Measurements from ENCODE around the gene GAPVD1. TPM values are rescaled to one million over a fixed set of nuclear protein-coding genes. Genes with fewer than 3 reads are reported as not detected.

Gene GAPVD1
- total RNA-seq, 1 experiment from 2014 or later, result 30.5 TPM

- Histone ChIP-seq H3K9ac (ENCODE audit: low read length) (no peak overlapping the region), H3K36me3 (ENCODE audit: low read depth, low read length) (no peaks in the 10 kb centered on the region), H3K79me2 (ENCODE audit: low read length) (peaks cover 23% of the 10 kb centered on the region), H3K4me1 (ENCODE audit: insufficient read depth, low read length) (peaks cover 11% of the 10 kb centered on the region), H3K4me2 (ENCODE audit: low read length) (no peak overlapping the region), H3K27ac (ENCODE audit: low read length) (no peak overlapping the region), H3K27me3 (ENCODE audit: low read length) (no peaks in the 10 kb centered on the region), H3F3A (ENCODE audit: low read length, unreplicated experiment) (no peaks in the 10 kb centered on the region), H3K4me3 (ENCODE audit: low read length) (no peak overlapping the region), H3K9me2 (replicated peaks; ENCODE audit: low read length) (no peaks in the 10 kb centered on the region), H3K9me3 (ENCODE audit: low read length) (no peaks in the 10 kb centered on the region), H2AFZ (ENCODE audit: low read length) (no peak overlapping the region), H4K20me1 (ENCODE audit: low read length) (peaks cover 4% of the 10 kb centered on the region; the same call in 1 of the 2 replicates)
- DNase-seq, result no peak
- TF ChIP-seq EZH2 (IDR thresholded peaks at IDR 0.05; ENCODE audit: low read length, unreplicated experiment) (no peak), EZH2phosphoT487 (IDR thresholded peaks at IDR 0.05; ENCODE audit: borderline replicate concordance, low read length) (no peak), CTCF (conservative IDR thresholded peaks at IDR 0.05; ENCODE audit: low read depth, low read length) (no peak)
- intact Hi-C loops (cut with micrococcal nuclease), result loop anchor here (10.0 kb wide), 1 partner anchor 82 kb away; no protein-coding TSS in a partner anchor
- POLR2A ChIA-PET (ENCODE audit: unreplicated experiment), result interaction anchor here (0.7 kb wide), 2 partner anchors 20 to 156 kb away, joined by 6 to 11 read pairs; no protein-coding TSS in a partner anchor
- BruUV-seq (replicated peaks), result no TSS peak
- CTCF ChIA-PET, result no interaction called here
- ATAC-seq, result no peak
These were observed 31.5 kb downstream of the GAPVD1 start for GRCh38 chr9:125293134-125293533.

- no peak for TF ChIP-seq EZH2 (IDR thresholded peaks at IDR 0.05; ENCODE audit: low read length, unreplicated experiment)
- TF ChIP-seq EZH2phosphoT487 (IDR thresholded peaks at IDR 0.05; ENCODE audit: borderline replicate concordance, low read length), result no peak
- no peak for TF ChIP-seq CTCF (conservative IDR thresholded peaks at IDR 0.05; ENCODE audit: low read depth, low read length)
- DNase-seq, result no peak
- Histone ChIP-seq H3K27me3 (ENCODE audit: low read length) (no peaks in the 10 kb centered on the region), H3K9me3 (ENCODE audit: low read length) (no peaks in the 10 kb centered on the region), H4K20me1 (ENCODE audit: low read length) (peaks cover 4% of the 10 kb centered on the region; the same call in 1 of the 2 replicates), H3K9ac (ENCODE audit: low read length) (no peak overlapping the region), H3K79me2 (ENCODE audit: low read length) (peaks cover 12% of the 10 kb centered on the region), H3K4me1 (ENCODE audit: insufficient read depth, low read length) (peaks cover 11% of the 10 kb centered on the region), H3K4me3 (ENCODE audit: low read length) (no peak overlapping the region), H3K9me2 (replicated peaks; ENCODE audit: low read length) (no peaks in the 10 kb centered on the region), H3K4me2 (ENCODE audit: low read length) (no peak overlapping the region), H3F3A (ENCODE audit: low read length, unreplicated experiment) (no peaks in the 10 kb centered on the region), H3K27ac (ENCODE audit: low read length) (no peak overlapping the region), H3K36me3 (ENCODE audit: low read depth, low read length) (peaks cover 5% of the 10 kb centered on the region; the same call in 1 of the 2 replicates), H2AFZ (ENCODE audit: low read length) (no peak overlapping the region)
- intact Hi-C loops (cut with micrococcal nuclease), result loop anchor here (5.0 to 10.0 kb wide), 2 partner anchors 33 to 79 kb away; partner anchors contain the start of gene GAPVD1
- no TSS peak for BruUV-seq (replicated peaks)
- no peak for ATAC-seq
- ChIA-PET POLR2A (ENCODE audit: unreplicated experiment) (interaction anchor here (0.7 to 1.1 kb wide), 2 partner anchors 10 to 54 kb away, joined by 3 to 7 read pairs; no protein-coding TSS in a partner anchor), CTCF (no interaction called here)
These were observed 34.0 kb downstream of the GAPVD1 start for GRCh38 chr9:125295657-125296056.

GRCh38 chr9:125296843-125297372 lies 35.3 kb downstream of the GAPVD1 start:
- ChIA-PET CTCF (interaction anchor here (0.7 to 1.0 kb wide), 2 partner anchors 33 to 63 kb away, joined by 3 to 5 read pairs; no protein-coding TSS in a partner anchor), POLR2A (ENCODE audit: unreplicated experiment) (interaction anchor here (0.5 to 1.0 kb wide), 2 partner anchors 33 to 54 kb away, joined by 7 to 12 read pairs; no protein-coding TSS in a partner anchor)
- no peaks in the 10 kb centered on the region for H3K27me3 ChIP-seq (ENCODE audit: low read length)
- H3K9me3 ChIP-seq (ENCODE audit: low read length), result no peaks in the 10 kb centered on the region
- peaks cover 5% of the 10 kb centered on the region; the same call in 1 of the 2 replicates for H3K36me3 ChIP-seq (ENCODE audit: low read depth, low read length)
- peaks cover 4% of the 10 kb centered on the region; the same call in 1 of the 2 replicates for H4K20me1 ChIP-seq (ENCODE audit: low read length)
- peak; percentile 86 for DNase-seq
- peaks cover 12% of the 10 kb centered on the region for H3K79me2 ChIP-seq (ENCODE audit: low read length)
- peaks cover 11% of the 10 kb centered on the region for H3K4me1 ChIP-seq (ENCODE audit: insufficient read depth, low read length)
- H2AFZ ChIP-seq (ENCODE audit: low read length), result no peak overlapping the region
- TF ChIP-seq EZH2 (IDR thresholded peaks at IDR 0.05; ENCODE audit: low read length, unreplicated experiment), result no peak
- no peak for TF ChIP-seq CTCF (conservative IDR thresholded peaks at IDR 0.05; ENCODE audit: low read depth, low read length)
- no peak for TF ChIP-seq EZH2phosphoT487 (IDR thresholded peaks at IDR 0.05; ENCODE audit: borderline replicate concordance, low read length)
- H3K9ac ChIP-seq (ENCODE audit: low read length), result no peak overlapping the region
- intact Hi-C loops (cut with micrococcal nuclease), result loop anchor here (1.0 to 10.0 kb wide), 4 partner anchors 32 to 78 kb away; partner anchors contain the start of genes GAPVD1 and HSPA5
- H3K27ac ChIP-seq (ENCODE audit: low read length), result peak overlapping the region; percentile 26
- H3K4me2 ChIP-seq (ENCODE audit: low read length), result peak overlapping the region; percentile 21
- H3F3A ChIP-seq (ENCODE audit: low read length, unreplicated experiment), result no peaks in the 10 kb centered on the region
- ATAC-seq, result peak; percentile 93
- BruUV-seq (replicated peaks), result no TSS peak
- no peak overlapping the region for H3K4me3 ChIP-seq (ENCODE audit: low read length)
- H3K9me2 ChIP-seq (replicated peaks; ENCODE audit: low read length), result no peaks in the 10 kb centered on the region

All from PC-3 (cell line).